RPMI8226 (cell line): ENCODE measurements around the gene LAG3.

Experiments
- DNase-seq: peaks from one replicate; pipeline ENCODE4 v3.0.0-alpha.2; 2015

The LAG3 gene

GRCh38 chr12:6824085-6824775 is 51.9 kb downstream of the LAG3 start:
- DNase-seq: peak; percentile 50

GRCh38 chr12:6824901-6825381 is 52.6 kb downstream of the LAG3 start:
- DNase-seq: no peak

GRCh38 chr12:6825398-6826124 is 53.2 kb downstream of the LAG3 start:
- peak; percentile 80 for DNase-seq

GRCh38 chr12:6826125-6826733 is 53.9 kb downstream of the LAG3 start:
- DNase-seq: no peak

GRCh38 chr12:6826734-6827436 is 54.6 kb downstream of the LAG3 start:
- no peak for DNase-seq

GRCh38 chr12:6827437-6827911 is 55.2 kb downstream of the LAG3 start:
- peak; percentile 56 for DNase-seq
